Activated naive CD4-positive, alpha-beta T cell treated with anti-CD3 and anti-CD28 coated beads for 36 hours (primary cell): ENCODE data around the gene KRT75. TPM values are rescaled to one million over a fixed set of nuclear protein-coding genes. Genes with fewer than 3 reads are reported as not detected.

ENCODE experiments used
- CTCF ChIA-PET: fragments of 350-600 bp; sonication (Branson Sonifier 250); formaldehyde crosslinking; loops from one replicate; lab custom pipeline; 2021; ENCODE audit warnings: antibody characterized with exemption; lab: Charles Lee
- DNase-seq: peaks from one replicate; pipeline ENCODE4 v3.0.0-alpha.2; 2020
- H3K27ac Mint-ChIP-seq: one replicate; pipeline ENCODE4 v1.8.0; 2021; ENCODE audit warnings: mild to moderate bottlenecking, mixed read lengths
- H3K27me3 Mint-ChIP-seq: one replicate; pipeline ENCODE4 v1.8.0; 2021; ENCODE audit warnings: low read depth, mixed read lengths
- H3K36me3 Mint-ChIP-seq: one replicate; pipeline ENCODE4 v1.8.0; 2021; ENCODE audit warnings: low read depth, mixed read lengths
- H3K4me1 Mint-ChIP-seq: one replicate; pipeline ENCODE4 v1.8.0; 2021; ENCODE audit warnings: low read depth, mixed read lengths
- H3K4me3 Mint-ChIP-seq: one replicate; pipeline ENCODE4 v1.8.0; 2021; ENCODE audit warnings: mild to moderate bottlenecking, moderate library complexity, mixed read lengths
- H3K9me3 Mint-ChIP-seq: one replicate; pipeline ENCODE4 v1.8.0; 2021; ENCODE audit warnings: mixed read lengths
- intact Hi-C: fragments of 100-400 bp; cut with micrococcal nuclease; formaldehyde crosslinking; loops from one replicate; pipeline ENCODE4 v1.15.1; 2023
- total RNA-seq, 2 experiments: library from RNA; stranded (reverse); gene quantifications; one replicate each; pipeline ENCODE4 v1.2.3, GENCODE V29; 2021

The KRT75 gene
- total RNA-seq = not detected

- H3K27me3 Mint-ChIP-seq = peaks cover 9% of the 10 kb centered on the region
- no peaks in the 10 kb centered on the region for H3K4me1 Mint-ChIP-seq
- H3K27ac Mint-ChIP-seq = no peak within 1 kb of the TSS
- H3K36me3 Mint-ChIP-seq = no peaks in the 10 kb centered on the region
- H3K4me3 Mint-ChIP-seq = no peak within 1 kb of the TSS
- no peak for DNase-seq
- intact Hi-C loops = no loop called here
- H3K9me3 Mint-ChIP-seq = no peaks in the 10 kb centered on the region
- CTCF ChIA-PET = no interaction called here
These were observed at the start of gene KRT75 for GRCh38 chr12:52434081-52434733. KRT75 (minus strand) TSS chr12:52434371; CDS start chr12:52434304, 67 bp downstream.

- H3K27me3 Mint-ChIP-seq = peaks cover 19% of the 10 kb centered on the region
- CTCF ChIA-PET = no interaction called here
These were observed 45.9 kb upstream of the KRT75 start for GRCh38 chr12:52480073-52480472.

GRCh38 chr12:52477651-52478050 is 43.5 kb upstream of the KRT75 start:
- peaks cover 1% of the 10 kb centered on the region for H3K9me3 Mint-ChIP-seq
- intact Hi-C loops = no loop called here
- no peaks in the 10 kb centered on the region for H3K4me1 Mint-ChIP-seq
- no peak for DNase-seq
- no peaks in the 10 kb centered on the region for H3K36me3 Mint-ChIP-seq
- H3K27me3 Mint-ChIP-seq = peaks cover 3% of the 10 kb centered on the region
- no peak overlapping the region for H3K4me3 Mint-ChIP-seq
- CTCF ChIA-PET = interaction anchor here (1.2 kb wide), 1 partner anchor 105 kb away, joined by 3 read pairs; no protein-coding TSS in a partner anchor
- H3K27ac Mint-ChIP-seq = no peak overlapping the region

More at GRCh38 chr12:52480073-52480472, 45.9 kb upstream of the KRT75 start:
- Mint-ChIP-seq H3K27ac (no peak overlapping the region), H3K9me3 (peaks cover 5% of the 10 kb centered on the region), H3K4me1 (no peaks in the 10 kb centered on the region), H3K4me3 (no peak overlapping the region), H3K36me3 (no peaks in the 10 kb centered on the region)
- no peak for DNase-seq
- intact Hi-C loops = no loop called here

- intact Hi-C loops = no loop called here
- no peaks in the 10 kb centered on the region for H3K36me3 Mint-ChIP-seq
These were observed 40.0 kb upstream of the KRT75 start for GRCh38 chr12:52474212-52474611.

GRCh38 chr12:52473768-52474167 is 39.6 kb upstream of the KRT75 start, which contains the start of gene KRT6C:
KRT6C (minus strand) TSS chr12:52473805; CDS start chr12:52473737, 68 bp downstream.
- Mint-ChIP-seq H3K27me3 (peaks cover 4% of the 10 kb centered on the region), H3K4me1 (no peaks in the 10 kb centered on the region), H3K4me3 (no peak within 1 kb of the TSS), H3K36me3 (no peaks in the 10 kb centered on the region), H3K27ac (no peak within 1 kb of the TSS), H3K9me3 (no peaks in the 10 kb centered on the region)
- intact Hi-C loops = no loop called here
- CTCF ChIA-PET = interaction anchor here (1.2 kb wide), 1 partner anchor 48 kb away, joined by 3 read pairs; no protein-coding TSS in a partner anchor
- no peak for DNase-seq

More at GRCh38 chr12:52474212-52474611, 40.0 kb upstream of the KRT75 start:
- Mint-ChIP-seq H3K4me1 (no peaks in the 10 kb centered on the region), H3K27ac (no peak overlapping the region), H3K9me3 (no peaks in the 10 kb centered on the region), H3K4me3 (no peak overlapping the region), H3K27me3 (peaks cover 4% of the 10 kb centered on the region)
- CTCF ChIA-PET = interaction anchor here (1.2 kb wide), 1 partner anchor 48 kb away, joined by 3 read pairs; no protein-coding TSS in a partner anchor
- no peak for DNase-seq

GRCh38 chr12:52469853-52470252 is 35.7 kb upstream of the KRT75 start:
- no peak overlapping the region for H3K4me3 Mint-ChIP-seq
- no peak for DNase-seq
- CTCF ChIA-PET = interaction anchor here (0.6 kb wide), 1 partner anchor 101 kb away, joined by 3 read pairs; no protein-coding TSS in a partner anchor

GRCh38 chr12:52464897-52465296 is 30.7 kb upstream of the KRT75 start:
- no peaks in the 10 kb centered on the region for H3K36me3 Mint-ChIP-seq
- H3K4me1 Mint-ChIP-seq = no peaks in the 10 kb centered on the region
- intact Hi-C loops = no loop called here
- H3K27me3 Mint-ChIP-seq = peaks cover 7% of the 10 kb centered on the region
- H3K9me3 Mint-ChIP-seq = no peaks in the 10 kb centered on the region
- H3K4me3 Mint-ChIP-seq = no peak overlapping the region
- no peak overlapping the region for H3K27ac Mint-ChIP-seq
- CTCF ChIA-PET = interaction anchor here (0.7 kb wide), 1 partner anchor 406 kb away, joined by 3 read pairs; no protein-coding TSS in a partner anchor
- no peak for DNase-seq

More at GRCh38 chr12:52469853-52470252, 35.7 kb upstream of the KRT75 start:
- H3K4me1 Mint-ChIP-seq = no peaks in the 10 kb centered on the region
- intact Hi-C loops = no loop called here
- no peaks in the 10 kb centered on the region for H3K9me3 Mint-ChIP-seq
- no peak overlapping the region for H3K27ac Mint-ChIP-seq
- H3K27me3 Mint-ChIP-seq = peaks cover 7% of the 10 kb centered on the region
- H3K36me3 Mint-ChIP-seq = no peaks in the 10 kb centered on the region

- Mint-ChIP-seq H3K4me1 (no peaks in the 10 kb centered on the region), H3K9me3 (no peaks in the 10 kb centered on the region), H3K27me3 (peaks cover 5% of the 10 kb centered on the region), H3K4me3 (no peak overlapping the region), H3K27ac (no peak overlapping the region), H3K36me3 (no peaks in the 10 kb centered on the region)
- CTCF ChIA-PET = no interaction called here
- no peak for DNase-seq
- intact Hi-C loops = no loop called here
These were observed 27.5 kb upstream of the KRT75 start for GRCh38 chr12:52461693-52462092.

- intact Hi-C loops = no loop called here
- H3K27ac Mint-ChIP-seq = no peak overlapping the region
- peaks cover 5% of the 10 kb centered on the region for H3K27me3 Mint-ChIP-seq
- CTCF ChIA-PET = no interaction called here
- DNase-seq = no peak
- no peaks in the 10 kb centered on the region for H3K36me3 Mint-ChIP-seq
- H3K9me3 Mint-ChIP-seq = no peaks in the 10 kb centered on the region
- no peak overlapping the region for H3K4me3 Mint-ChIP-seq
- H3K4me1 Mint-ChIP-seq = peaks cover 2% of the 10 kb centered on the region
These were observed 24.7 kb upstream of the KRT75 start for GRCh38 chr12:52458861-52459260.

- Mint-ChIP-seq H3K27me3 (peaks cover 5% of the 10 kb centered on the region), H3K9me3 (no peaks in the 10 kb centered on the region), H3K27ac (no peak overlapping the region), H3K36me3 (no peaks in the 10 kb centered on the region), H3K4me3 (no peak overlapping the region), H3K4me1 (peaks cover 2% of the 10 kb centered on the region)
- intact Hi-C loops = no loop called here
- no peak for DNase-seq
- CTCF ChIA-PET = no interaction called here
These were observed 21.6 kb upstream of the KRT75 start for GRCh38 chr12:52455821-52456220.

GRCh38 chr12:52454411-52455201 is 20.4 kb upstream of the KRT75 start:
- no peaks in the 10 kb centered on the region for H3K36me3 Mint-ChIP-seq

GRCh38 chr12:52452101-52452500 is 17.9 kb upstream of the KRT75 start, which contains the start of gene KRT6B:
KRT6B (minus strand) TSS chr12:52452146; CDS start chr12:52452078, 68 bp downstream.
- H3K9me3 Mint-ChIP-seq = no peaks in the 10 kb centered on the region
- H3K4me1 Mint-ChIP-seq = peaks cover 2% of the 10 kb centered on the region
- intact Hi-C loops = no loop called here
- no peaks in the 10 kb centered on the region for H3K36me3 Mint-ChIP-seq
- CTCF ChIA-PET = no interaction called here
- H3K4me3 Mint-ChIP-seq = no peak within 1 kb of the TSS
- H3K27me3 Mint-ChIP-seq = no peaks in the 10 kb centered on the region
- no peak within 1 kb of the TSS for H3K27ac Mint-ChIP-seq
- DNase-seq = no peak

More at GRCh38 chr12:52454411-52455201, 20.4 kb upstream of the KRT75 start:
- Mint-ChIP-seq H3K27ac (no peak overlapping the region), H3K4me3 (no peak overlapping the region), H3K9me3 (no peaks in the 10 kb centered on the region), H3K4me1 (peaks cover 2% of the 10 kb centered on the region), H3K27me3 (no peaks in the 10 kb centered on the region)
- CTCF ChIA-PET = no interaction called here
- intact Hi-C loops = no loop called here
- no peak for DNase-seq
